Occipital lobe (tissue), 2 donors: ENCODE results near the gene POPDC2. TPM values are rescaled to one million over a fixed set of nuclear protein-coding genes. Genes with fewer than 3 reads are reported as not detected.

Experiments used
- DNase-seq: peaks from one replicate; lab custom pipeline; 2025; lab: John Stamatoyannopoulos, UW
- total RNA-seq: library from RNA; depleted of rRNA; stranded (reverse); fragments of >200 nt; gene quantifications from one replicate; pipeline ENCODE4 v1.2.3, GENCODE V29; 2014

The POPDC2 gene
- total RNA-seq, 1 donor from 2014 or later, result 0.94 TPM

- DNase-seq, result no peak
Measured at GRCh38 chr3:119669906-119670570, 9.6 kb upstream of the POPDC2 start.

- no peak for DNase-seq
Measured at GRCh38 chr3:119665954-119666559, 5.7 kb upstream of the POPDC2 start.

GRCh38 chr3:119664850-119665379 lies 4.5 kb upstream of the POPDC2 start:
- no peak for DNase-seq

GRCh38 chr3:119664370-119664769 lies 4.0 kb upstream of the POPDC2 start:
- no peak for DNase-seq

GRCh38 chr3:119663885-119664284 lies 3.5 kb upstream of the POPDC2 start:
- DNase-seq, result no peak

- DNase-seq, result no peak
Measured at GRCh38 chr3:119662604-119663373, 2.4 kb upstream of the POPDC2 start.

GRCh38 chr3:119659606-119660291 lies 640 bp downstream of the POPDC2 start:
- DNase-seq, result no peak

- no peak for DNase-seq
Measured at GRCh38 chr3:119658994-119659393, 1.4 kb downstream of the POPDC2 start.

- DNase-seq, result no peak
Measured at GRCh38 chr3:119657887-119658702, 2.3 kb downstream of the POPDC2 start.

GRCh38 chr3:119653876-119654275 lies 6.5 kb downstream of the POPDC2 start:
- DNase-seq, result no peak

GRCh38 chr3:119652306-119653033 lies 7.9 kb downstream of the POPDC2 start:
- DNase-seq, result no peak

GRCh38 chr3:119649761-119650160 lies 10.6 kb downstream of the POPDC2 start:
- DNase-seq, result no peak

- no peak for DNase-seq
Measured at GRCh38 chr3:119647843-119648575, 12.4 kb downstream of the POPDC2 start.

GRCh38 chr3:119647171-119647570 lies 13.2 kb downstream of the POPDC2 start:
- DNase-seq, result no peak

GRCh38 chr3:119645813-119646212 lies 14.6 kb downstream of the POPDC2 start:
- no peak for DNase-seq

- no peak for DNase-seq
Measured at GRCh38 chr3:119644481-119644880, 15.9 kb downstream of the POPDC2 start.

- no peak for DNase-seq
Measured at GRCh38 chr3:119643528-119643927, 16.9 kb downstream of the POPDC2 start.

- DNase-seq, result no peak
Measured at GRCh38 chr3:119642746-119643473, 17.5 kb downstream of the POPDC2 start.

- DNase-seq, result no peak
Measured at GRCh38 chr3:119641416-119641815, 19.0 kb downstream of the POPDC2 start.
